HG02884 (cell line): ENCODE results near the gene ZBTB18.

Experiments
- ATAC-seq: cut with Tn5 transposase; IDR thresholded peaks from one replicate; pipeline ENCODE4 v1.9.1; 2021; ENCODE audit warnings: mild to moderate bottlenecking, moderate library complexity; ENCODE audit not compliant: unreplicated experiment

ZBTB18 gene

GRCh38 chr1:244087021-244087560, 36.0 kb downstream of the ZBTB18 start:
- no peak for ATAC-seq

- no peak for ATAC-seq
These were observed 36.5 kb downstream of the ZBTB18 start for GRCh38 chr1:244087611-244088010.

GRCh38 chr1:244088161-244088560, 37.1 kb downstream of the ZBTB18 start:
- no peak for ATAC-seq

GRCh38 chr1:244089561-244089960, 38.5 kb downstream of the ZBTB18 start:
- no peak for ATAC-seq

- no peak for ATAC-seq
These were observed 39.6 kb downstream of the ZBTB18 start for GRCh38 chr1:244090645-244091044.

GRCh38 chr1:244092293-244092963, 41.3 kb downstream of the ZBTB18 start:
- ATAC-seq, result no peak

- no peak for ATAC-seq
These were observed 42.0 kb downstream of the ZBTB18 start for GRCh38 chr1:244092964-244093638.

- no peak for ATAC-seq
These were observed 43.9 kb downstream of the ZBTB18 start for GRCh38 chr1:244094880-244095528.

- no peak for ATAC-seq
These were observed 44.4 kb downstream of the ZBTB18 start for GRCh38 chr1:244095529-244095911.

GRCh38 chr1:244096066-244096610, 45.1 kb downstream of the ZBTB18 start:
- no peak for ATAC-seq

- ATAC-seq, result no peak
These were observed 45.6 kb downstream of the ZBTB18 start for GRCh38 chr1:244096691-244097090.

GRCh38 chr1:244097523-244098405, 46.7 kb downstream of the ZBTB18 start:
- no peak for ATAC-seq

- no peak for ATAC-seq
These were observed 48.3 kb downstream of the ZBTB18 start for GRCh38 chr1:244099258-244099930.

GRCh38 chr1:244100276-244100675, 49.2 kb downstream of the ZBTB18 start:
- ATAC-seq, result no peak

- no peak for ATAC-seq
These were observed 49.8 kb downstream of the ZBTB18 start for GRCh38 chr1:244100704-244101453.

- ATAC-seq, result no peak
These were observed 51.0 kb downstream of the ZBTB18 start for GRCh38 chr1:244102046-244102445.

- ATAC-seq, result no peak
These were observed 51.4 kb downstream of the ZBTB18 start for GRCh38 chr1:244102468-244102867.

- ATAC-seq, result no peak
These were observed 53.4 kb downstream of the ZBTB18 start for GRCh38 chr1:244104309-244105060.

- no peak for ATAC-seq
These were observed 55.1 kb downstream of the ZBTB18 start for GRCh38 chr1:244106176-244106575.
